Activated CD4-positive, alpha-beta memory T cell treated with anti-CD3 and anti-CD28 coated beads for 36 hours (primary cell): ENCODE results near the gene PREB. TPM values are rescaled to one million over a fixed set of nuclear protein-coding genes. Genes with fewer than 3 reads are reported as not detected.

ENCODE experiments used
- CTCF ChIA-PET: fragments of 350-600 bp; sonication (Branson Sonifier 250); formaldehyde crosslinking; loops from one replicate; lab custom pipeline; 2021; ENCODE audit warnings: antibody characterized with exemption, inconsistent platforms; lab: Charles Lee
- POLR2A ChIA-PET: fragments of 350-600 bp; sonication (Branson Sonifier 250); formaldehyde crosslinking; loops from one replicate; lab custom pipeline; 2021; ENCODE audit warnings: antibody characterized with exemption; lab: Charles Lee
- DNase-seq: peaks from one replicate; pipeline ENCODE4 v3.0.0-alpha.2; 2020
- H3K27ac Mint-ChIP-seq: one replicate; pipeline ENCODE4 v1.8.0; 2021; ENCODE audit warnings: mixed read lengths
- H3K27me3 Mint-ChIP-seq: one replicate; pipeline ENCODE4 v1.8.0; 2021; ENCODE audit warnings: mixed read lengths
- H3K36me3 Mint-ChIP-seq: one replicate; pipeline ENCODE4 v1.8.0; 2021; ENCODE audit warnings: mixed read lengths
- H3K4me1 Mint-ChIP-seq: one replicate; pipeline ENCODE4 v1.8.0; 2021; ENCODE audit warnings: low read depth, mixed read lengths
- H3K4me3 Mint-ChIP-seq: one replicate; pipeline ENCODE4 v1.8.0; 2021; ENCODE audit warnings: mild to moderate bottlenecking, mixed read lengths
- H3K9me3 Mint-ChIP-seq: one replicate; pipeline ENCODE4 v1.8.0; 2021; ENCODE audit warnings: mixed read lengths
- intact Hi-C: fragments of 100-400 bp; cut with micrococcal nuclease; formaldehyde crosslinking; loops from one replicate; pipeline ENCODE4 v1.15.1; 2023
- total RNA-seq, 2 experiments: library from RNA; stranded (reverse); gene quantifications; one replicate each; pipeline ENCODE4 v1.2.3, GENCODE V29; 2021

The PREB gene
- total RNA-seq, 2 experiments from 2014 or later, result 64.7 to 65.4 TPM

DNA sequence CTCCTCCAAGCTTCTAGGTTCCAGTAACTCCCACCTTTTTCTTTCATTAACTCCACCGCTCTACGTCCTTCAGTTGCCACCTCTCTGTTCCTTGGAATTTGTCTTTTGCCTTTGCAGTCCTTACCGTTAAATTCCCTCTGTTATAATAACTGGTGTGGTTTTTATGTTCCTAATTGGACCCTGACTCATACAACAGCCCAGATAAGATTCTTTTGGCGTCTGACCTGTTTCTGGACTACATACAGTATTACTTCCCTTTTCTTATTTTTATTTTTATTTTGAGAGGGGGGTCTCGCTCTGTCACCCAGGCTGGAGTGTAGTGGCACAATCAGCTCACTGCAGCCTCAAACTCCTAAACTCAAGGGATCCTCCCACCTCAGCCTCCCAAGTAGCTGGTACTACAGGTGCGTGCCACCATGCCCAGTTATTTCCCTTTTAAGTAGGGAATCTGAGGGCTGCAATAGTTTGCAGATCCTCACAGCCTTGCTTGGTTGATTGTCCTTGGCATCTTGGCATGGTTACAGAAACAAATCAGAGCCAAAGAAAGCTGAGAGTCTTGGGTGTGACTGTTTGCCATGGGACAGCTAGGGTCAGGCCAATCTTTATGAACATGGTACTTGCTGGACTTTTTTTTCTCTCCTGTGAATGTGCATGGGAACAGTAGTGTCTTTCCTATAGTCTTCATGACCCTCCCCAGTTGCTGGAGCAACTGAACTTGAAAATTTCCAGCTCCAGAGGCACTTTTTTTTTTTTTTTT is 36.3 kb upstream of the PREB start:
- H3K27ac Mint-ChIP-seq, result no peak overlapping the region
- H3K27me3 Mint-ChIP-seq, result peaks cover 3% of the 10 kb centered on the region
- ChIA-PET CTCF (interaction anchor here (0.5 to 3.5 kb wide), 19 partner anchors 8 to 428 kb away, joined by 3 to 45 read pairs (median 6); partner anchors contain the start of genes KHK, PREB and TRIM54), POLR2A (no interaction called here)
- no peak for DNase-seq
- no peak overlapping the region for H3K4me3 Mint-ChIP-seq
- intact Hi-C loops, result no loop called here
- no peaks in the 10 kb centered on the region for H3K9me3 Mint-ChIP-seq
- H3K36me3 Mint-ChIP-seq, result no peaks in the 10 kb centered on the region
- H3K4me1 Mint-ChIP-seq, result peaks cover 2% of the 10 kb centered on the region

DNA sequence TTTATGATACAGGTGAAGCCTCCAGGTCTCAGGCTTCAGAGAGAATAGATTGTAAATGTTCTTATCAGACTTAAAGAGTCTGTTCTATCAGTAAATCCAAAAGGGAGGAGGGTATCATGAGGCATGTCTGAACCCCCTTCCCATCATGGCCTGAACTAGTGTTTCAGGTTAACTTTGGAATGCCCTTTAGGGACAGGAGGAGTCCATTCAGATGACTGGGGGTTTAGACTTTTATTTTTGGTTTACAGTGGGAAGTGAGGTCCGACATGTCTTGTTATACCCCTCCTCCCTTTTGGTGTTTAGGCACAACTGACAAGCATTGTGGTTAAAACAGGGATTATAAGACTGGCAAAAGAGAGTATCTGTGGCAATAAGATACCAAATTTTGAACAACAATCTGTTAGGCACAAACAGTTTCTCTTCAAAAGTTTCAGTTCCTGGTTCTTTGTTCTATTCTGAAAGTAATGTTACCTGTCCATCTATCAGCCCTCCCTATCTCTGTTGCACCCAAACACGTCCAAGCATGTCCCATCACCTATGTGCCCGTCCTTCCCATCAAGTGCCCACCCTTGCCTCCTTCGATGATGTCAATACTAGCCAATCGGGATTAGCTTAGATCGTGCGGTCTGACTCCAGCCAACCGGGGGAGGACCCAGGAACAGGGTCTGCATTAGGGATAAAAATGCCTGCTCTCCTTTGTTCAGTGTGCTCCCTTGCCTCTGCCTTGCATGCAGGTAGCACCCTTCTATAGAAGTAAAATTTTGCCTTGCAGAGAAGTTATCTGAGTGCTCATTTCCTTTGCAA is 30.7 kb upstream of the PREB start:
- H3K4me3 Mint-ChIP-seq, result no peak overlapping the region
- CTCF ChIA-PET, result interaction anchor here (0.9 to 2.1 kb wide), 2 partner anchors 10 to 19 kb away, joined by 3 to 10 read pairs; no protein-coding TSS in a partner anchor
- intact Hi-C loops, result no loop called here
- no peaks in the 10 kb centered on the region for H3K36me3 Mint-ChIP-seq
- H3K27ac Mint-ChIP-seq, result no peak overlapping the region
- peaks cover 2% of the 10 kb centered on the region for H3K4me1 Mint-ChIP-seq
- H3K9me3 Mint-ChIP-seq, result no peaks in the 10 kb centered on the region
- DNase-seq, result no peak
- POLR2A ChIA-PET, result interaction anchor here (0.6 kb wide), 1 partner anchor 41 kb away, joined by 3 read pairs; no protein-coding TSS in a partner anchor
- no peaks in the 10 kb centered on the region for H3K27me3 Mint-ChIP-seq

DNA sequence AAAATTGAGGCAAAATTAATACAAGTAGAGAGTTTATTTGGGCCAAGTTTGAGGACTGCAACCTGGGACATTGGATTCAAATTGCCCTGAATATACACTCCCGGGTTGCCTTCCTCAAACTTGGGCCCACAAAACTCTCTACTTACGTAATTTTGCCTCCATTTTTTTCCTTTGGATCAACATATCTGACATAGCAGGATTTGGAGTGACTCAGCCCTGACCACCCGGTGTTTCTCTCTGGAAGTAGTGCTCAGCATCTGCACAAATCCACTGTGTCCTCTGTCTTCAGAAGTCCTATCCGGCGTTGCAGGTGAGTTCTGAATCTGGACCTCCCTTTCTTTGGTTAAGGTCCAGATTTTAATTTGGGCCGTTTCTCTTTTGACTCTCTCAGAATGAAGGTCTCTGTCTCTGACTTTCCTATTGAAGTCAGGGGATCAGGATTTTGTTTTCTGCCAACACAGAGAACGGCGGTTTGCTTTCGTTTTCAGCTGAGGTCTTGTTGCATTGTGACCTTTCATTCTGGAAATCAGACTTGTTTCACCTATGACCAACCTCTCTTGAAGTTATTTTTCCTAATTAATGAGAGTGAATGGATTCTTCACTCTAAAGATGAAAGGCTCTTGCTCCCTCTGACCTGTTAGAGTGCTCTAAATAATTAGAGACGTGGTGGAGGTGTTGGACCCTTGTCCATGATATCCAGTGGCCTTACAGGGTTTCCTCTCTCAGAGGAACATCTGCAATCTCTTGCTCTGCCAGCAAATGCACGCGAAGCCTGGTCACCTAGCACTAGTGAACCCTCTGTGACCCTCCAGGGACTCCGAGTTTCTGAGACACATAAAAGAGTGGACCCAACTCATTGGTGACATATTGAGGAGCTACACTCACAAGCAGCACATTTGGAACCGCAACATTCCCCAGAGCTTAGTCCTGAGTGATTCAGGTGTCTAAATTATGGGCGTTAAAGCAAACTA is 28.0 kb upstream of the PREB start:
- ChIA-PET CTCF (interaction anchor here (1.6 to 2.0 kb wide), 2 partner anchors 8 to 117 kb away, joined by 3 to 9 read pairs; no protein-coding TSS in a partner anchor), POLR2A (no interaction called here)
- intact Hi-C loops, result no loop called here
- Mint-ChIP-seq H3K4me3 (no peak overlapping the region), H3K4me1 (no peaks in the 10 kb centered on the region), H3K36me3 (no peaks in the 10 kb centered on the region), H3K27ac (no peak overlapping the region), H3K9me3 (no peaks in the 10 kb centered on the region), H3K27me3 (no peaks in the 10 kb centered on the region)
- DNase-seq, result no peak

DNA sequence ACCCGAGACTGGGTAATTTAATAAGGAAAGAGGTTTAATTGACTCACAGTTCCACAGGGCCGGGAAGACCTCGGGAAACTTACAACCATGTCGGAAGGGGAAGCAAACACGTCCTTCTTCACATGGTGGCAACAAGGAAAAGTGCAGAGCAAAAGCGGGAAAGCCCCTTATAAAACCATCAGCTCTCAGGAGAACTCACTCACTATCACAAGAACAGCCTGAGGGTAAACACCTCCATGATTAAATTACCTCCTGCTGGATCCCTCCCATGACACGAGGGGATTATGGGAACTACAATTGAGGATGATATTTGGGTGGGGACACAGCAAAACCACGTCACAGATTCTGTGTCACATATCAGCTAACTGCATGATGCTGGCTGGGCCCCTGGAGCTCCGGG is 25.8 kb upstream of the PREB start:
- Mint-ChIP-seq H3K4me3 (no peak overlapping the region), H3K4me1 (no peaks in the 10 kb centered on the region), H3K27ac (no peak overlapping the region), H3K36me3 (no peaks in the 10 kb centered on the region), H3K9me3 (no peaks in the 10 kb centered on the region), H3K27me3 (no peaks in the 10 kb centered on the region)
- POLR2A ChIA-PET, result no interaction called here
- CTCF ChIA-PET, result interaction anchor here (2.0 kb wide), 1 partner anchor 10 kb away, joined by 9 read pairs; no protein-coding TSS in a partner anchor
- DNase-seq, result no peak
- intact Hi-C loops, result no loop called here

DNA sequence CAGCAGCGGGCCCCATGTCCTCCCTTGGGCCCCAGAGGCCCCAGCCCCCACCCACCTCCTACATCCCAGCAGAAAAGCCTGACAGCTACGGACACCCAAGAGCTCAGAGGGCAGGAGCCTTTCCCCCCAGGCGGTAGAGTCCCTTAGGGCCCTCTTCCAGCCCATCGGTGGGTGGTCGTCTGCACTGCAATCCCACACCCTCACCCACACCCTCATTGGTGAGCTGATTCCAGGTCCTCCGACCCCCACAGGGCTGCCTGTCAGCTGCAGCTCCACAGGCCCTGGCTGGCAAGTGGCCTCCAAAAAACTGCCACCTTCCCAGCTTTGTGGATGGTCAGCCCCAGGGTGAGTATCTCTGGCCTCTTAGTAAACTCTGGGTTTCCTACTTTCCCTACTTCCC is 24.8 kb upstream of the PREB start:
- intact Hi-C loops, result no loop called here
- Mint-ChIP-seq H3K4me3 (no peak overlapping the region), H3K4me1 (no peaks in the 10 kb centered on the region), H3K27me3 (no peaks in the 10 kb centered on the region), H3K27ac (no peak overlapping the region), H3K36me3 (no peaks in the 10 kb centered on the region), H3K9me3 (no peaks in the 10 kb centered on the region)
- ChIA-PET POLR2A (no interaction called here), CTCF (interaction anchor here (1.4 to 1.5 kb wide), 2 partner anchors 11 to 78 kb away, joined by 5 to 6 read pairs; no protein-coding TSS in a partner anchor)
- no peak for DNase-seq

DNA sequence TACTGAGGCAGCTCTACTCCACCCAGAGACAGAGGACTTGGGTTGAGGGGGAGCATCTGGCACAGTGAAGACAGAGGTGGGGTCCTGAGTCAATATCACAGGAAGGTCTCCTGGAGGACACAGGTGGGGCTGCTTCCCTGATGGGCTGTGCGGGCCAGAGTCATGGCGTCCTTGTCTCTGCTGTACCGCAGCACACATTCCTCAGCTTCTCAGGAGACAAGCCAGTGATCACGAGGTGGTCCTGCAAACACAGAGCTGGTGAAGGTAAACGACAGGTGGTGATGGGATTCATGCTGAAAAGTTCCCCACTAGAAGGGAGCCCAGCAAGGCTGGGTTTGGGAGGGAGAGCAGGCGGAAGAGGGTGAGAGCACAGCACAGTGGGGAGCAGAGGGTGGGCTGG is 24.0 kb upstream of the PREB start:
- Mint-ChIP-seq H3K4me1 (no peaks in the 10 kb centered on the region), H3K9me3 (no peaks in the 10 kb centered on the region), H3K27me3 (no peaks in the 10 kb centered on the region), H3K4me3 (no peak overlapping the region), H3K27ac (no peak overlapping the region), H3K36me3 (no peaks in the 10 kb centered on the region)
- ChIA-PET POLR2A (no interaction called here), CTCF (interaction anchor here (0.9 to 1.5 kb wide), 3 partner anchors 12 to 121 kb away, joined by 3 to 6 read pairs (median 5); no protein-coding TSS in a partner anchor)
- intact Hi-C loops, result no loop called here
- no peak for DNase-seq

DNA sequence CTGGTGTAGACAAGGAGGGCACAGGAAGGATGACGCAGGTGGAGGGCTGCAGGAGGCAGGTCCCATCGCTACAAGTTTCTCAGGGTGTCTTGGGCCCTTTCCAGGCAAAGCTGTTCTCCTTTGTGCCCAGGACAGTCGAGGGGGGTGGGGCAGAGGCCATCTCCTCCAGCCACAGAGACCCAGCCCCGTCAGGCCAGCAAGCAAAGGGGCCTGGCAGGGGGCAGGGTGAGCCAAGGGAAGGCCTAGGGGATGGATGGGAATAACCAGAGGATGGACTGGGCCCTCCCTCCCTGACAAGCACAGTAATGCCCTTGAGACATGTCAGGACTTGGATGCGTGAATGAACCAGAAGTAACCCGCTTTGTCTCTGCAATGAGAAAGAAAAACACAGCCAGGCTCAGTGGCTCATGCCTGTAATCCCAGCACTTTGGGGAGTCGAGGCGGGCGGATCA is 20.7 kb upstream of the PREB start:
- H3K9me3 Mint-ChIP-seq, result no peaks in the 10 kb centered on the region
- no peak overlapping the region for H3K27ac Mint-ChIP-seq
- H3K27me3 Mint-ChIP-seq, result no peaks in the 10 kb centered on the region
- intact Hi-C loops, result no loop called here
- H3K4me1 Mint-ChIP-seq, result no peaks in the 10 kb centered on the region
- no peak for DNase-seq
- ChIA-PET CTCF (no interaction called here), POLR2A (no interaction called here)
- H3K4me3 Mint-ChIP-seq, result no peak overlapping the region
- no peaks in the 10 kb centered on the region for H3K36me3 Mint-ChIP-seq

DNA sequence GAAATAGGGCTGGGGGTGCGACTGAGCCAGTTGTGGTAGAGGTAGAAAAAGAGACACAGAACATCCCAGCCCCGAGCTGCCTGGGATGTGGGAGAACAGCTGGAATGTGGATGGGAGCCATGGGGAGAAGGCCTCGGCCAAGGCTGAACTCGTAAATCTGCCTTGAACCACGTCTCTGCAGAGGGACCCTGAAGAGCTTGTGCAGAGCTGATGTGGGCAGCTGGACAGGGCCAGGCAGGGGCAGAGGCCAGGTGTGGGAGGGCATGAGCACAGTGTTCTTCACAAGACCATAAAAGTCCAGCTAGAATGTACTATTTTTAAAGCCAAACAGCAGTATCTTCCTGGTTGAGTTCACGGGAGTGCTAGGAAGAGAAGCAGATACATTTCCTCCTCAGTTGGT is 20.1 kb upstream of the PREB start:
- no peak overlapping the region for H3K4me3 Mint-ChIP-seq

DNA sequence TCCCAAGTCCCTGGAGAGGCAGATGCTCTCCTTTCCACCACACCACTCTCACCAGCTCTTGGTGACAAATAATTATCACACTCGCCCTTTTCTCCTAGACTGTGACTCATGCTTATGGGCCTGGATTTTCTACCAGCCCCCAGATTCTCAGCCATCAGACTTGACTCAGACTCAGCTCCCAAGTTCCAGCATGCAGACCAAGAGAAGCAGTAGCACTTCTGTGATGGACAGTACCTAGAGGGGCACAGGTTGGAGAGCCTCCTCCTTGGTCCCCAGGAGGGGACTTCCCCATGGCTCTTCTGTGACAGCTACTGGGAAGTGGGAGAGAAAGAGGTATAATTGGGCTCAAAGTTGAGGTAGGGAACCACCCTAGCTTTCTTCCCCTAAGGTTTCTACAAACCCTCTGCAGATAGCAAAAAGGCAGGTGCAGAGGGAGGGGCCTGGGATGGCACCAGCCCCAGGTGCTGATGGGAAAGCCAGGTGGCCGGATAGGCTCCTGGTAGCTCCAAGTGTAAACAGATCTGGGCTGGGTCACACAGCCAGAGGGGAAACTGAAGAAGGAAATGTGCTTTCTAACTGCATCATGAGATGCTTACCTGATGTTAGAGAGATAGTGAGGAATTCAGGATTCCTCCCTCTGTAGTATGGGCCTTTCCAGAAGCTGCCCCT is 18.5 kb upstream of the PREB start:
- ChIA-PET CTCF (interaction anchor here (0.7 to 1.9 kb wide), 2 partner anchors 17 to 23 kb away, joined by 3 to 6 read pairs; no protein-coding TSS in a partner anchor), POLR2A (no interaction called here)
- no peak for DNase-seq
- Mint-ChIP-seq H3K27me3 (peaks cover 2% of the 10 kb centered on the region), H3K4me1 (no peaks in the 10 kb centered on the region), H3K27ac (no peak overlapping the region), H3K4me3 (no peak overlapping the region), H3K36me3 (no peaks in the 10 kb centered on the region), H3K9me3 (no peaks in the 10 kb centered on the region)
- intact Hi-C loops, result no loop called here

More for the DNA sequence above, 20.1 kb upstream of the PREB start:
- CTCF ChIA-PET, result no interaction called here
- POLR2A ChIA-PET, result no interaction called here
- H3K9me3 Mint-ChIP-seq, result no peaks in the 10 kb centered on the region
- no peak overlapping the region for H3K27ac Mint-ChIP-seq
- H3K27me3 Mint-ChIP-seq, result no peaks in the 10 kb centered on the region
- DNase-seq, result no peak
- H3K36me3 Mint-ChIP-seq, result no peaks in the 10 kb centered on the region
- intact Hi-C loops, result no loop called here
- H3K4me1 Mint-ChIP-seq, result no peaks in the 10 kb centered on the region

DNA sequence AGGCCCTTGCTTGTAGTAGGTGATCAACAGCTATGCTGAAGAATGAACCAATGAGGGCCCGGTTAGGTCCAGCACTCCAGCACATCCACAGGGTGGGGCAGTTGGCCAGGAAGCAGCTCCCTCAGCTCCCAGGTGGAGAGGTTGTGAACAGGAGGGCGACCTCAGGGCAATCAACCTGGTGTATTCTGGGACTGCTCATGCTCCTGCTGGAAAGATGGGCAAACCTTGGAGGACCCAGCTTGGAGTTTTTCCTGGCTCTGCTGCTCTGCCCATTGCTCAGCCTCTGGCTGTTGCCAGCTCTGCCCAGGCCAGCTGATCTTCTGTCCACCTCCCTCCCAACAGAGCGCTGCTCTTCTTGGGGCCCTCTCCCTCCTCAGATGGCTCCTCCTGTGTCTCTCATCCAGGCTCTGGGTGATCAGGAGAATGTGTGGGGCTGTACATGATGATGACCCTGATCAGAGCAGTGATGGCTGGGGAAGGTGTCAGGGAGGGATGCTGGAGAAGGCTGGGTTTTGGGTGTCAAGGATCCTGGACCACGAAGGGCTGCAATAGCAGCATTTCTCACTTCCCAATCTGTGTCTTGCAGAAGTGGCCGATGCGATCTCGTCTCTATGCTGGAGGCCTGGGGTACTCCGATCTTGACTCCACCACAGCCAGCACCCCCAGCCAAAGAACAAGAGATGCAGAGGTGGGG is 17.8 kb upstream of the PREB start:
- intact Hi-C loops, result no loop called here
- CTCF ChIA-PET, result interaction anchor here (0.7 to 1.9 kb wide), 3 partner anchors 18 to 128 kb away, joined by 3 to 6 read pairs (median 5); no protein-coding TSS in a partner anchor
- DNase-seq, result no peak
- POLR2A ChIA-PET, result no interaction called here
- H3K4me1 Mint-ChIP-seq, result no peaks in the 10 kb centered on the region
- peaks cover 3% of the 10 kb centered on the region for H3K27me3 Mint-ChIP-seq
- H3K4me3 Mint-ChIP-seq, result no peak overlapping the region
- H3K36me3 Mint-ChIP-seq, result no peaks in the 10 kb centered on the region
- H3K9me3 Mint-ChIP-seq, result no peaks in the 10 kb centered on the region
- no peak overlapping the region for H3K27ac Mint-ChIP-seq
